Memory B cell (primary cell): ENCODE results near the gene FAM167B.

ENCODE experiments used
- ATAC-seq: fragments of 150-1000 bp; cut with Tn5 transposase; 2 replicates; pipeline ENCODE4 v1.10.0; 2021; ENCODE audit warnings: low read depth, mild to moderate bottlenecking, moderate library complexity
- DNase-seq, 2 donors: peaks; one replicate each; pipeline ENCODE4 v3.0.0; 2022; ENCODE audit warnings: low spot score in 2 of 2
- H3K27ac Mint-ChIP-seq: one replicate; pipeline ENCODE4 v1.8.0; 2022; ENCODE audit warnings: mild to moderate bottlenecking, moderate library complexity, mixed read lengths
- H3K27me3 Mint-ChIP-seq: one replicate; pipeline ENCODE4 v1.8.0; 2022; ENCODE audit warnings: mixed read lengths
- H3K36me3 Mint-ChIP-seq: one replicate; pipeline ENCODE4 v1.8.0; 2022; ENCODE audit warnings: mild to moderate bottlenecking, mixed read lengths
- H3K4me1 Mint-ChIP-seq: one replicate; pipeline ENCODE4 v1.8.0; 2022; ENCODE audit warnings: mixed read lengths
- H3K4me3 Mint-ChIP-seq: one replicate; pipeline ENCODE4 v1.8.0; 2022; ENCODE audit warnings: mild to moderate bottlenecking, moderate library complexity, mixed read lengths
- H3K9me3 Mint-ChIP-seq: one replicate; pipeline ENCODE4 v1.8.0; 2022; ENCODE audit warnings: mixed read lengths

The FAM167B gene

DNA sequence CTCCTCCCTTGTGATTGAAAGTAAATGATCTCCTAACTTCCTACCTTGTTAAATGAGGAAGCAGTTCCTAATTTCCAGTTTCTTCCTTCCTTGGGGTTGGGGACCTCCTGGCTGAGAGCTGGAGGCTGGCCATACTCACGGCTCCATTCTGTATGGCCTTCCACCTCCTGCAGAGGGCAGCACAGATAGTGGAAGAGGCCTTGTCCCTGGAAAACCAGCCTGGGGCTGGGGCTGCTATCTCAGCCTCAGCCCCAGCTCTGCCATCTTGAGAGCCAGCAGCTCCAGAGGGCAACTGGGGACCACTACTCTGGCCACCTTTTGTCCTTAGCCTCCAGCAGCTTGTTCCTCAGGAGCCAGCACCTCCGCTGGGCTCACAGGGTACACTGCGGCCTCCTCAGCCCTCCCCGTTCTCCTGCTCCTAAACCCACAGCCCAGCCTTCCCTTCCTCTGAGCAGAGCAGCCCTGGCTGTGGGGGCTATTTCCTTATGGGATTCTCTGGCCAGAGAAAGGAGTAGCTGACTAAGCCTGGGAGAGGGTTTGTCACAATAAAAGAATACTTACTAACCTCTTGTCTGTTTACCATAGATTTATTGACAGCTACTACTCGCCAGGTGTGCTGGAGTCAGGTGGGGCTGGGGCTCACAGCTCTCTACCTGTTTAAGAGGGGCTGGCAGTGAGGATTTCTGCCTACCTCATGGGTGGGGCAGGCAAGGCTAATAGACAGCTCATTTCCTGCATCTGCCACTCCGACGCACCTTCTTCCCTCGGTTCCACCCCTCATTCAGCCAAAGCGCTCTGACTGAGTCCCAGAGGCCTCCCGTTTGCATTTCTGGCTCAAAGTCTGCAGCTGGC, 31.2 kb upstream of the FAM167B start:
- Mint-ChIP-seq H3K27me3 (no peaks in the 10 kb centered on the region), H3K4me1 (peaks cover 11% of the 10 kb centered on the region), H3K36me3 (peaks cover 13% of the 10 kb centered on the region), H3K4me3 (no peak overlapping the region), H3K27ac (no peak overlapping the region), H3K9me3 (no peaks in the 10 kb centered on the region)
- ATAC-seq (peak; percentile 95), DNase-seq (peak in 1 of 2 donors; percentile 50)

DNA sequence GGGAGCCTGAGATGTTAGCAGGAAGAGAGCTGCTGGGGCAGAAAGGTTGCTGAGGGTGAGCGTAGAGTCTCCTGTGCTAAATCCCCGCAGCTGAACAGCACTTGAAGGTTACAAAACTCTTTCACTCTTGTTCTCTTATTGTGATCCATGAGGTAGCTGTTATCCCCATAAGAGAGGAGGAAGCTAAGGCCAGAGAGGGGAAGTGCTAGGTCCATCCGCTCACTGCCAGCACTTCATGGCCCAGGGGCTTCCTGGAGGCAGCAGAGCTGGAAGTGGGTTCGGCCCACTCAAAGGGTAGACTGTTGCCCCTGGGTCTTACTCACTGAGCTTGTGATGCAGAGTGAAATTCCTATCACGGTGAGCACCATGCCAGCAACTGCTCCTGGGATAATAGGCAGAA, 30.5 kb upstream of the FAM167B start:
- ATAC-seq: no peak
- peaks cover 13% of the 10 kb centered on the region for H3K36me3 Mint-ChIP-seq
- no peak overlapping the region for H3K27ac Mint-ChIP-seq

DNA sequence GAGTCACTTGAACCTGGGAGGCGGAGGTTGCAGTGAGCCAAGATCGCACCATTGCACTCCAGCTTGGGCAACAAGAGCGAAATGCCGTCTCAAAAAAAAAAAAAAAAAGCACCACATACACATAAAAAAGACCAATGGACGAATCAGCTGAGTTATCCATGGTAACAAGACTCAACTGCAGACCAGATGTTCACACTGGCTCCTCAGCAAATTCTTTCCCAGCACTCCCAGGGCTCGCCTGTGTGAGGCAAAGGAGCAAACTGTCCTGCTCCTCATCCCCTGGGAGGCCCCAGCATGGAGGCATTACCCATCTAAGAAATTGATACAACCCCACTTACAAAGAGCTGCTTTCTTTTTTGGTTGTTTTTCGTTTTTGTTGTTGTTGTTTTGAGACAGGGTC, 28.0 kb upstream of the FAM167B start:
- H3K36me3 Mint-ChIP-seq: peaks cover 15% of the 10 kb centered on the region
- peak overlapping the region; percentile 38 for H3K27ac Mint-ChIP-seq

More for the DNA sequence above, 30.5 kb upstream of the FAM167B start:
- Mint-ChIP-seq H3K4me3 (no peak overlapping the region), H3K4me1 (peaks cover 16% of the 10 kb centered on the region), H3K27me3 (no peaks in the 10 kb centered on the region), H3K9me3 (no peaks in the 10 kb centered on the region)
- no peak for DNase-seq

DNA sequence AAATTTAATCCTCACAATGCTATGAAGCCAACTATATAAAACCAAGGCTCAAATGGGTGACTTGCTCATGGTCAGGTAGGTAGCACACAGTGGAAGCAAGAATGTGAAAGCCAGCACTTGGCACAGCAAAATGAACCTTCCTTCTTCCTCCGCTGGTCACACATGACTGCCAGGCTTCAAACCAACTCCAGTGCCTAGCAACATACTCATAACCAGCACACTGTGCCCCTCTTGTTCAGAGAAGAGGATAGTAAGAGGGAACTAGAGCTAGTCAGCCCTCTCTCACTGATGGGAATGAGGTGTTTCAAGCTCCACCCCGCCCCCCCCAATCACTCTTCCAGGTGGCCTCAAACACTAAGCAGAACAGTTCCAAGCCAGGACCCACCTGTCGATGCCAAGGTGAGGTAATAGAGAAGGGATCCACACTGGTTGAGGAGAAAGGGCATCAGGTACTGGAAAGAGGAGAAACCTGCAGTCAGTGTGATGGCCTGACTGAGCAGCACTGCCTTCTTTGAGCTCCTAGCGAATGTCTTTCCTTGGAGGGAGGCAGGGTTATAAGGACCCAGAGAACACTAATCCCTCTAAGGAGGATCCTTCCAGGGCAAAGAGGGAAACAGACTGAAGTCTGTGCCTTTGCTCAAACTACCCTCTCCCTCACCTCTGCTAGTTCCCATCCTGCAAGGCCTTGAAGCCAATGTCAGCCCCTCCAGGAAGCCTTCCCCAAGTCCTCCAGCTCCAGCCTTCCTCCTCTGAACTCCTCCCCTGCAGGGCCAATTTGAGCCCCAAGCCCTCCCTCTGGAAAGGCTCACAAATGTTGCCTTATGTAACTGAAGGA, 26.1 kb upstream of the FAM167B start:
- Mint-ChIP-seq H3K9me3 (no peaks in the 10 kb centered on the region), H3K27ac (peak overlapping the region; percentile 97), H3K36me3 (peaks cover 19% of the 10 kb centered on the region), H3K27me3 (no peaks in the 10 kb centered on the region), H3K4me1 (peaks cover 22% of the 10 kb centered on the region), H3K4me3 (peak overlapping the region; percentile 98)
- ATAC-seq (peak; percentile 63), DNase-seq (no peak)

More for the DNA sequence above, 28.0 kb upstream of the FAM167B start:
- no peak for ATAC-seq
- Mint-ChIP-seq H3K9me3 (no peaks in the 10 kb centered on the region), H3K4me3 (no peak overlapping the region), H3K4me1 (peaks cover 19% of the 10 kb centered on the region), H3K27me3 (no peaks in the 10 kb centered on the region)
- DNase-seq: no peak

DNA sequence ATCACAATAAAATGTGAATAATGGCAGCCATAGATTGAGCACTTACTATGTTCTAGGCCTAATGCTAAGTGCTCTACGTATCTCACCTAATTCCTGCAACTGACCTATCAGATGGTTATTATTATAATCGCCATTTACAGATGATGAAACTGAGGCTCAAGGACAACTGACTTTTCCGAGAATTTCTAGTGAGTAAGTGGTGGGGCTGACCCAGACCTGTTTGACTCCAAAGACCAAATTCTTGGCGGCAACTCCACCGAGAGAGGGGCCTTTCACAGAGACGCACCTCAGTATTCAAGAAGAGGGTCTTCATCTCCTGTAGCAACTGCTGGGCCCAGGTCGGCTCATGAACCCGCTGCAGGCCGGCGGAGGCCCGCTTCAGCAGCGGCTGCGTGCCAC, 25.4 kb upstream of the FAM167B start:
- Mint-ChIP-seq H3K27me3 (no peaks in the 10 kb centered on the region), H3K4me1 (peaks cover 22% of the 10 kb centered on the region), H3K4me3 (peak overlapping the region; percentile 98), H3K36me3 (peaks cover 15% of the 10 kb centered on the region), H3K27ac (peak overlapping the region; percentile 97), H3K9me3 (no peaks in the 10 kb centered on the region)
- ATAC-seq: no peak
- DNase-seq: no peak

DNA sequence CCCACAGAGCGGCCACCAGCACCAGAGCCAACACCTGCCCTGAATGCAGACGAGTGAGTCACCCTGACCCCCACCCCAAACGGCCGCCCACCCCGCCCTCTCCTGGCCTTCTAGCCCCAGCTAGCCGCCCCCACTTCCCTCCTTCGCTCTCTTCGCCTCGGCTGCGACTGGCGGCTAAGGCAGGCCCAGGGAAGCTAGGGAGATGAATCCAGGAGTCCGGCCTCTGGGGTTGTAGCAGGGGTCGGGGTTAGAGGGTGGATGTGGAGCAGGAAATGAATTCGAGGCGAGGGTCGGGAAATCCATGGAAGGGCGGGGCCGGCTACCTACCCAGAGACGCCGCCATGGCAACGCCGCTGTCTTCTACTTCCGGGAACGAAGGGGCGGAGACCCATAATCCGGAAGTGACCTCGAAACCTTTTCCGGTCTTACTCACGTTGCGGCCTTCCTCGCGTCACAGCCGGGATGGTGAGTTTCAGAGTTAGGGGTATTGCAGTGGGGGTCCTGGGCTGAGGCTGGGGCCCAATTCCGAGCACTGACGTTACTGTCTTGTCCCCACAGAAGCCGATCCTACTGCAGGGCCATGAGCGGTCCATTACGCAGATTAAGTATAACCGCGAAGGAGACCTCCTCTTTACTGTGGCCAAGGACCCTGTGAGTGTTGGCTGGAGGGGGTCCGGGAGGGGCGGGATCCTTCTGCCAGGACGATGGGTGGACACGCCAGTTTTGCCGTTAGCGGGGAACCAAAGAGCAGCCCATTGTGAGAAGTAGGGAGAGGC, 24.9 kb upstream of the FAM167B start, which contains the start of the genes EIF3I and TMEM234:
TSS of gene EIF3I (plus strand) at position 428 of the 776 bp plus-strand sequence. CDS start at position 463, 35 bp downstream.
TSS of gene TMEM234 (minus strand) at position 374 of the 776 bp plus-strand sequence. CDS start at position 343, 31 bp downstream.
- Mint-ChIP-seq H3K4me3 (peak within 1 kb of the TSS; percentile 98), H3K36me3 (peaks cover 13% of the 10 kb centered on the region), H3K27ac (peak within 1 kb of the TSS; percentile 97), H3K9me3 (no peaks in the 10 kb centered on the region), H3K4me1 (peaks cover 22% of the 10 kb centered on the region), H3K27me3 (no peaks in the 10 kb centered on the region)
- DNase-seq (peak; percentile 84 to 85), ATAC-seq (peak; percentile 93)

DNA sequence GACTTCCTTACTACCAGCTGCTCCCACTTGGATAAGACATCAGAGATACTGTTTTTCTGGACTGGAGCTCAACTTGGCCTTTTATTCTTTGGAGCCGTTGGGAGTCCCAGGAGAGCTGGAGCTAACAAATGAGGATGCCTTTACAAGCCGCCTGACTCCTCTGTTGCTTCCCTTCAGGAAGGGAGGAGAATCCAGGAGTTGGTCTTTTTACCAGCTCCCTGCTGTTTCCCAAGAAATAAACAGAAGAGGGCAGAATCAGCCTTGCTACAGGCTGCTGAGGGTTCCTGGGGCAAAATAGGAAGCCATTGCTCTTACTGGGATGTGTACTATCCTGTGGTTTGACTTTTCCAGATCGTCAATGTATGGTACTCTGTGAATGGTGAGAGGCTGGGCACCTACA, 23.3 kb upstream of the FAM167B start:
- H3K36me3 Mint-ChIP-seq: peaks cover 23% of the 10 kb centered on the region
- peak overlapping the region; percentile 98 for H3K4me3 Mint-ChIP-seq
- no peaks in the 10 kb centered on the region for H3K27me3 Mint-ChIP-seq
- ATAC-seq (no peak), DNase-seq (no peak)
- H3K4me1 Mint-ChIP-seq: peaks cover 20% of the 10 kb centered on the region
- H3K9me3 Mint-ChIP-seq: no peaks in the 10 kb centered on the region
- H3K27ac Mint-ChIP-seq: peak overlapping the region; percentile 82

DNA sequence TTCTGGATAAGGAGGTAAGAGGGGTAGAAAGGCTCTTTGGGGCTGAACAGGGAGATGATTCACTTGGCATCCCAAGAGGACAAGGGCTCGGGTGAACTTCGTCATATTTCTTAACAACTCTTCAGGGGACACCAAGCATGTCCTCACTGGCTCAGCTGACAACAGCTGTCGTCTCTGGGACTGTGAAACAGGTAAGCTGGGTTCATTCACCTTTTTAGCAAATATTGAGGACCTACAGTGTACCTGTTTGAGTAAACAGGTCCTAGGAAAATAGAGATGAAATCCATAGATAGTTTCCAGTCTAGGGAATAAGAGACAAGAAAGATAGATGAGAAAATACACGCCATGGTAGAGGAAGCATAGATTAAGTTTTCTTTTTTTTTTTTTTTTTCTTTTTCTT, 22.7 kb upstream of the FAM167B start:
- Mint-ChIP-seq H3K9me3 (no peaks in the 10 kb centered on the region), H3K4me3 (peak overlapping the region; percentile 41), H3K36me3 (peaks cover 28% of the 10 kb centered on the region), H3K4me1 (peaks cover 20% of the 10 kb centered on the region), H3K27me3 (no peaks in the 10 kb centered on the region), H3K27ac (peak overlapping the region; percentile 82)
- ATAC-seq (no peak), DNase-seq (no peak)

DNA sequence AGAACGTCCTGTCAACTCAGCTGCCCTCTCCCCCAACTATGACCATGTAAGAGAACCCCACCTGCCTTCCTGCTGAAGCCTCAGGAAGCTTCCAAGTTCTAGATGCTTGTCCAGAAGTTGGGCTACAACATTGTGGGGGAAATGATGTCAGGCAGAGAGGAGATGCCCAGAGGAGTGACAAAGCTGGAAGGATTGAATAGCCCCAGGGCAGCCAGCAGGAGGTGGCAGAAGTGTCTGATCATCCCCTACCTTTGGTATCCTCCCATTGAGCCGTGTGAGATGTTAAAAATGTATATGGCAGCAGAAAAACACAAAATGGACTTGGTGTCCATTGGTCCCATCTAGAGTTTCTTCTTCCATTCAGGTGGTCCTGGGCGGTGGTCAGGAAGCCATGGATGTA, 18.3 kb upstream of the FAM167B start:
- ATAC-seq (no peak), DNase-seq (no peak)
- Mint-ChIP-seq H3K36me3 (peaks cover 33% of the 10 kb centered on the region), H3K9me3 (no peaks in the 10 kb centered on the region), H3K4me3 (no peak overlapping the region), H3K27ac (no peak overlapping the region), H3K4me1 (peaks cover 7% of the 10 kb centered on the region), H3K27me3 (no peaks in the 10 kb centered on the region)

DNA sequence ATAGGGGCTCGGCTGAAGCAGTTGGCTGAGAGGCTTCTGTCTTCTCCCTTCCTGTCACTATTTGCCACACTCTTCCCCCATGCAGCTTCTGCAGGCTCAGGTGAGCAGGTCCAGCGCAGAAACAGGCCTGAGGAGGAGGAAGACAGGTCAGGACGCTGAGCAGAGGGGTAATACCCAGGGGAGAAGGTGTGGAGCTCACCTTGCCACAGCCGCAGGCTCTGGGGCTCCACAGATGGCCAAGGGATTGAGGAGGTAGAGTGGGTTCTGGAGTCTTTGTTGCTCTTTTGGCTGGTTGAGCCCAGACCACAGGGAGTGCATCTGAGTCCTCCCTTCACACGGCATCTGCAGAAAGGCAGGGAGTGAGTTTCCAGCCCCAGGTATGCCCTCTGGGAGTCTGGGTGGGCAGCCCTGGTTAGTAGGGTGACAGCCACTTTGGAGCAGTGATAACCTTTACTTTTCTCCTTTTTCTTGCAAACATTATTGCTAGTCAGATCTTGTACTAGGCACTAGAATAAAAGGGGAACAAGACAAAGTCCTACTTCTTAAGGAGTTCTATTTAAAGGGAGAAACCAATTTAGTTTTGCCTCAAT, 15.1 kb upstream of the FAM167B start:
- Mint-ChIP-seq H3K4me1 (peaks cover 4% of the 10 kb centered on the region), H3K4me3 (no peak overlapping the region), H3K27ac (peak overlapping the region; percentile 19), H3K36me3 (peaks cover 25% of the 10 kb centered on the region), H3K9me3 (no peaks in the 10 kb centered on the region), H3K27me3 (no peaks in the 10 kb centered on the region)
- DNase-seq: no peak
- no peak for ATAC-seq

DNA sequence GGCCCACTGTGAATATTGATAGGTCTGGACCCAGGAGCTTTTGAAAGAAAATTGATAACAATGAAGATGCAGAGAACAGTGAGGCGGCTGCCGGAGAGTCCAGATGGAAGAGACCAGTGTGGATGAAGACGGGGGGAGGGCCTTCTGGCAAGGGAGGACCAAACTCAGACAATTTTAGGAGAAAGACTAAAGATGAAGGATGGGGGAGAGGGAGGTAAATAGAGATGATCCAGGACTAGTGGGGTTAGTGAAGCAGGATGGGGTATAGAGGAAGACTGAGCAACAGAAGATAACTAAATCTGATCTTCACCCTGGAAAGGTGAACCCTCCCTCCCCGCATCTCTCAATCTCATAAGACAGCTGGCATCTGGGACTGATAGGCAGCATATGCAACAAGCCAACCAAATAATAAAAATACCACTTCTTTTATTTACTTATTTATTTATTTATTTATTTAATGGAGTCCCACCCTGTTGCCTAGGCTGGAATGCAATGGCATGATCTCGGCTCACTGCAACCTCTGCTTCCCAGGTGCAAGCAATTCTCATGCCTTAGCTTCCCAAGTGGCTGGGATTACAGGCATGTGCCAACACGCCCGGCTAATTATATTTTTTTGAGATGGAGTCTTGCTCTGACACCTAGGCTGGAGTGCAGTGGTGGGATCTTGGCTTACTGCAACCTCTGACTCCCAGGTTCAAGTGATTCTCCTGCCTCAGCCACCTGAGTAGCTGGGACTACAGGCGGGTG, 14.3 kb upstream of the FAM167B start:
- ATAC-seq (no peak), DNase-seq (no peak)
- H3K27ac Mint-ChIP-seq: peak overlapping the region; percentile 19
- no peak overlapping the region for H3K4me3 Mint-ChIP-seq
- peaks cover 4% of the 10 kb centered on the region for H3K4me1 Mint-ChIP-seq
- H3K9me3 Mint-ChIP-seq: no peaks in the 10 kb centered on the region
- H3K36me3 Mint-ChIP-seq: peaks cover 20% of the 10 kb centered on the region
- H3K27me3 Mint-ChIP-seq: no peaks in the 10 kb centered on the region

DNA sequence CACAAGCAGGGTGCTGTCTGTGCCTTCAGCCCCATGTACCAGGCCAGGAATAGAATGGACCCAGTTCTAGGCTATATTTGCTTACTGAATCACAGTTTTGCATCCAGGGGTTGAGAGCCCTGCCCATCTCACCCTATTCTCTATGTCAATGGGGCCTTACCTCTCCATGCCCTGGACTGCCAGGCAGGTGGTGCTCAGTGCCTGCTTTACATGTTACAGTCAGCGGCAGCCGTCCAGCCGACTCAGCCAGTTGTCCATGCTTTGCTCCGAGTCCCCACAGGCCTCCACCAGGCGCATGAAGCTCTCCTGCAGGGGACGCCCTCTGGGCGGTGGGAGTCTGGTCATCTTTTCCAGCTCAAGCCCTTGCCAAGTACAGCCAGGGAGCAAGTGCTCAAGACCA, 12.2 kb upstream of the FAM167B start:
- DNase-seq: no peak
- H3K27me3 Mint-ChIP-seq: no peaks in the 10 kb centered on the region
- no peak overlapping the region for H3K27ac Mint-ChIP-seq
- H3K4me1 Mint-ChIP-seq: peaks cover 4% of the 10 kb centered on the region
- H3K9me3 Mint-ChIP-seq: no peaks in the 10 kb centered on the region
- no peak for ATAC-seq
- peaks cover 7% of the 10 kb centered on the region for H3K36me3 Mint-ChIP-seq
- no peak overlapping the region for H3K4me3 Mint-ChIP-seq

DNA sequence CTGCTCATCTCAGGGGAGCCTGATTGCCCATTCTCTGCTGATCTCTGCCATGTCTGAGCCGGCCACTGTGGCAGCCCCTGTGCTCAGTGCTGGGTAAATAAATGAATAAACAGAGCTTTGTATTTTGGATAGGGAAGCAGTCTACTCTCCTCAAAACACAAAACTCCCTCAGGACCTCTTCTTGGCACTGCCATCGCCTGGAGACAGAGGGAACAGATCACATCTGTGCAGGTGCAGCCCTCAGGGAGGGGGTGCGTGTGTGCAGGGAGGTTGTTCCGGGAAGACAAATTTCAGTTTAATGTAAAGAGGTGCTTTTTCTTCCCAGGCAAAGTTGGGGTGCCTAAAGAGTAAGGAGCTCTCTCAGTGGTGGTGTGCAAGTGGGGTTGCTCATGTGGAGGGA, 7.7 kb upstream of the FAM167B start:
- H3K36me3 Mint-ChIP-seq: no peaks in the 10 kb centered on the region
- peak overlapping the region; percentile 91 for H3K4me3 Mint-ChIP-seq
- no peaks in the 10 kb centered on the region for H3K9me3 Mint-ChIP-seq
- peaks cover 12% of the 10 kb centered on the region for H3K4me1 Mint-ChIP-seq
- no peaks in the 10 kb centered on the region for H3K27me3 Mint-ChIP-seq
- H3K27ac Mint-ChIP-seq: no peak overlapping the region
- no peak for DNase-seq
- ATAC-seq: no peak
